ENCODE results near the gene PDE6A. TPM values are rescaled to one million over a fixed set of nuclear protein-coding genes. Genes with fewer than 3 reads are reported as not detected.
A peak's percentile ranks its signal among the peaks of the same experiment; 100 is the strongest.

PDE6A gene
- total RNA-seq, 4 donors from 2014 or later: 0.22 TPM; not detected in 3

- TF ChIP-seq CTCF (IDR thresholded peaks at IDR 0.05) (no peak), POLR2A (IDR thresholded peaks at IDR 0.05) (no peak), EP300 (IDR thresholded peaks at IDR 0.05) (no peak)
- Histone ChIP-seq H3K27me3 (no peaks in the 10 kb centered on the region), H3K36me3 (no peaks in the 10 kb centered on the region), H3K27ac (no peak overlapping the region), H3K4me3 (no peak overlapping the region), H3K9me3 (no peaks in the 10 kb centered on the region), H3K4me1 (peaks cover 0 to 29% (median 10%) of the 10 kb centered on the region in 4 donors)
- DNase-seq (ENCODE audit: low spot score in 2 of 2): no peak
- WGBS, 2 donors: 84 to 98% methylated on average over 3 of the region's 3 CpGs
These were observed 19.1 kb upstream of the PDE6A start for GRCh38 chr5:149963729-149964128.

GRCh38 chr5:149962601-149963300, 18.2 kb upstream of the PDE6A start:
- Histone ChIP-seq H3K36me3 (no peaks in the 10 kb centered on the region), H3K27me3 (no peaks in the 10 kb centered on the region), H3K27ac (no peak overlapping the region), H3K4me1 (peaks cover 0 to 29% (median 10%) of the 10 kb centered on the region in 4 donors), H3K9me3 (no peaks in the 10 kb centered on the region), H3K4me3 (no peak overlapping the region)
- 90 to 93% methylated on average over 5 of the region's 5 CpGs for WGBS, 2 donors
- TF ChIP-seq EP300 (IDR thresholded peaks at IDR 0.05) (no peak), CTCF (IDR thresholded peaks at IDR 0.05) (no peak), POLR2A (IDR thresholded peaks at IDR 0.05) (no peak)
- DNase-seq (ENCODE audit: low spot score in 2 of 2): no peak

GRCh38 chr5:149961957-149962409, 17.4 kb upstream of the PDE6A start:
- WGBS, 2 donors: 48 to 53% methylated on average over 6 of the region's 6 CpGs
- Histone ChIP-seq H3K4me1 (peaks cover 0 to 29% (median 10%) of the 10 kb centered on the region in 4 donors), H3K27me3 (no peaks in the 10 kb centered on the region), H3K36me3 (no peaks in the 10 kb centered on the region), H3K9me3 (no peaks in the 10 kb centered on the region), H3K4me3 (no peak overlapping the region), H3K27ac (no peak overlapping the region)
- DNase-seq (ENCODE audit: low spot score in 2 of 2): no peak
- TF ChIP-seq EP300 (IDR thresholded peaks at IDR 0.05): no peak
- peak in 4 of 5 experiments; percentile 16 to 38 (median 28) for TF ChIP-seq CTCF (IDR thresholded peaks at IDR 0.05)
- TF ChIP-seq POLR2A (IDR thresholded peaks at IDR 0.05): no peak

GRCh38 chr5:149961186-149961685, 16.6 kb upstream of the PDE6A start:
- peaks cover 0 to 29% (median 10%) of the 10 kb centered on the region in 4 donors for H3K4me1 ChIP-seq
- no peak for DNase-seq (ENCODE audit: low spot score in 2 of 2)
- 14 to 21% methylated on average over 13 to 23 of the region's 23 CpGs for WGBS, 2 donors
- peak overlapping the region; percentile 76 to 89 (median 88) for H3K4me3 ChIP-seq
- TF ChIP-seq CTCF (IDR thresholded peaks at IDR 0.05) (no peak), EP300 (IDR thresholded peaks at IDR 0.05) (no peak), POLR2A (IDR thresholded peaks at IDR 0.05) (no peak)
- H3K27me3 ChIP-seq: no peaks in the 10 kb centered on the region
- no peaks in the 10 kb centered on the region for H3K36me3 ChIP-seq
- H3K27ac ChIP-seq: peak overlapping the region; percentile 80 to 94 (median 88)
- no peaks in the 10 kb centered on the region for H3K9me3 ChIP-seq

Measured in tibial nerve (tissue), 4 donors.